HG03139 (cell line): Measurements from ENCODE around the gene TMEM139.
"Not testable (repeated sequence)": the region's sequence is repeated elsewhere in the genome, so short reads cannot be mapped to it uniquely, and the experiment has no call there.

Experiments
- ATAC-seq: cut with Tn5 transposase; IDR thresholded peaks from one replicate; pipeline ENCODE4 v1.9.1; 2021; ENCODE audit not compliant: unreplicated experiment

TMEM139 gene

GRCh38 chr7:143257501-143257900, 27.3 kb upstream of the TMEM139 start:
- no peak for ATAC-seq

GRCh38 chr7:143258831-143259230, 25.9 kb upstream of the TMEM139 start:
- ATAC-seq: peak; percentile 36

- ATAC-seq: no peak
These were observed 25.0 kb upstream of the TMEM139 start for GRCh38 chr7:143259765-143260164.

- ATAC-seq: no peak
These were observed 22.9 kb upstream of the TMEM139 start for GRCh38 chr7:143261901-143262300.

GRCh38 chr7:143263266-143264195, 21.2 kb upstream of the TMEM139 start, which contains the start of gene GSTK1:
TSS of gene GSTK1 (plus strand) at chr7:143263441. CDS start at chr7:143263514, 73 bp downstream.
- peak; percentile 97 for ATAC-seq

- ATAC-seq: not testable (repeated sequence)
These were observed 20.6 kb upstream of the TMEM139 start for GRCh38 chr7:143264196-143264568.

GRCh38 chr7:143265017-143265693, 19.6 kb upstream of the TMEM139 start:
- no peak for ATAC-seq

- no peak for ATAC-seq
These were observed 15.5 kb upstream of the TMEM139 start for GRCh38 chr7:143269251-143269650.

GRCh38 chr7:143271240-143271639, 13.5 kb upstream of the TMEM139 start:
- ATAC-seq: no peak

GRCh38 chr7:143272871-143273270, 11.9 kb upstream of the TMEM139 start:
- ATAC-seq: no peak

- ATAC-seq: no peak
These were observed 5.3 kb upstream of the TMEM139 start for GRCh38 chr7:143279186-143280098.

- ATAC-seq: no peak
These were observed 4.6 kb upstream of the TMEM139 start for GRCh38 chr7:143280160-143280559.

GRCh38 chr7:143280566-143280965, 4.2 kb upstream of the TMEM139 start:
- ATAC-seq: no peak

GRCh38 chr7:143281529-143281928, 3.2 kb upstream of the TMEM139 start:
- ATAC-seq: no peak

GRCh38 chr7:143282124-143282523, 2.6 kb upstream of the TMEM139 start:
- ATAC-seq: no peak

- ATAC-seq: no peak
These were observed 1.4 kb upstream of the TMEM139 start for GRCh38 chr7:143283381-143283780.

GRCh38 chr7:143285470-143285778, 666 bp downstream of the TMEM139 start:
- no peak for ATAC-seq

GRCh38 chr7:143285806-143286521, 1.2 kb downstream of the TMEM139 start:
- ATAC-seq: no peak

- no peak for ATAC-seq
These were observed 1.7 kb downstream of the TMEM139 start for GRCh38 chr7:143286522-143286890.

GRCh38 chr7:143287339-143287934, 2.7 kb downstream of the TMEM139 start:
- no peak for ATAC-seq
